Endothelial cell (in vitro differentiated cells): ENCODE results near the gene ALDH1A2. TPM values are rescaled to one million over a fixed set of nuclear protein-coding genes. Genes with fewer than 3 reads are reported as not detected.

Source experiments
- DNase-seq: peaks from one replicate; pipeline ENCODE4 v3.0.0; 2021; ENCODE audit warnings: low spot score
- H3K27ac Mint-ChIP-seq: one replicate; pipeline ENCODE4 v1.8.0; 2021; ENCODE audit warnings: mixed read lengths, inconsistent platforms; ENCODE audit not compliant: unreplicated experiment
- H3K27me3 Mint-ChIP-seq: one replicate; pipeline ENCODE4 v1.8.0; 2021; ENCODE audit warnings: mild to moderate bottlenecking, moderate library complexity, mixed read lengths, inconsistent platforms; ENCODE audit not compliant: unreplicated experiment
- H3K36me3 Mint-ChIP-seq: one replicate; pipeline ENCODE4 v1.8.0; 2021; ENCODE audit warnings: mild to moderate bottlenecking, low read depth, mixed read lengths, inconsistent platforms; ENCODE audit not compliant: unreplicated experiment
- H3K4me1 Mint-ChIP-seq: one replicate; pipeline ENCODE4 v1.8.0; 2021; ENCODE audit warnings: mild to moderate bottlenecking, mixed read lengths, inconsistent platforms; ENCODE audit not compliant: unreplicated experiment
- H3K4me3 Mint-ChIP-seq: one replicate; pipeline ENCODE4 v1.8.0; 2021; ENCODE audit warnings: mild to moderate bottlenecking, mixed read lengths, inconsistent platforms; ENCODE audit not compliant: unreplicated experiment
- H3K9me3 Mint-ChIP-seq: one replicate; pipeline ENCODE4 v1.8.0; 2021; ENCODE audit warnings: mixed read lengths, inconsistent platforms; ENCODE audit not compliant: unreplicated experiment
- total RNA-seq: library from RNA; stranded (reverse); fragmentation: NEBNext Ultra II Directional; extraction: Animal tissue kit (Norgen Biotek cat#: 25700); gene quantifications from one replicate; pipeline ENCODE4 v1.2.1, GENCODE V29; 2021; ENCODE audit not compliant: unreplicated experiment
- TF ChIP-seq, protein P1 (sequence below): fragments of 200-600 bp; sonication (generic); IDR thresholded peaks from one replicate; pipeline ENCODE4 v1.5.0; 2021; ENCODE audit warnings: antibody characterized with exemption; ENCODE audit not compliant: unreplicated experiment

The ALDH1A2 gene
- total RNA-seq, 1 donor from 2014 or later: 2.6 TPM

DNA sequence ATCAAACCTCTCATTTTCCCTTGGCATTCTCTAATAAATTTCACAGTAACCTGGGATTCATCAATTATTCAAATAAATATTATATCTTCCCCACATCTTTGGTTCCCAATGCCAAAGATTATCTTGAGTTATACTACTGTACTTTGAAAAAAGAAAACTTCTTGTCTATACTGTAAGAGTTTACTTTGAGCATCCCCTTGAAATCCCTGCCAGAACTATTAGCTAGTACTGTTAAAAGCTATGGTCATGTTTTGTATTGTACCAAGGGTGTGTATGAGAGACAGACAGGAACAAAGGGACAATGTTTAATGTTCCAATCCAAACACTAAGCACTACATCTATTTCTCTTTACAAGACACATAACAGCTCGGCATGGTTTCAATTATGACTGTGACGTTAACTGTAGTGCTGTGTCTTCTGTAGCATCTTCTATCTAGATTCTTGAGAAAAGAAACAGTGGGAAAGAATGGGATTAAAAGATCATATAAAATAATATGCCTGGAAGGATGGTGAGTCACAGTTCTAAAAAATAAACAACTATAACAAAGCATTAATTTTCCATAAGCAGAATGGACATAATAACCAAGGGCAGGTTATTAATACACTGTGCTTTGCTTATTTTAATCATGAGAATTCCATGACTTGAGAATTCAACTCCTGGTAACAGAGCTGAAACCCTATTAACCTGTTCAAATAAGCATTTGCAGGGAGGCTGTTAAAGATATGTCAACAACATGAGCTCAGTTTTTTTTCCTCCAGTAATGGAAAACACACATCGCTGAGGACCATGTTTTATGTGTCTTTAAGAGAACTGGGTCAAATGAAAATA is 71.1 kb downstream of the ALDH1A2 start:
- no peak for DNase-seq
- TF ChIP-seq, protein P1, sequence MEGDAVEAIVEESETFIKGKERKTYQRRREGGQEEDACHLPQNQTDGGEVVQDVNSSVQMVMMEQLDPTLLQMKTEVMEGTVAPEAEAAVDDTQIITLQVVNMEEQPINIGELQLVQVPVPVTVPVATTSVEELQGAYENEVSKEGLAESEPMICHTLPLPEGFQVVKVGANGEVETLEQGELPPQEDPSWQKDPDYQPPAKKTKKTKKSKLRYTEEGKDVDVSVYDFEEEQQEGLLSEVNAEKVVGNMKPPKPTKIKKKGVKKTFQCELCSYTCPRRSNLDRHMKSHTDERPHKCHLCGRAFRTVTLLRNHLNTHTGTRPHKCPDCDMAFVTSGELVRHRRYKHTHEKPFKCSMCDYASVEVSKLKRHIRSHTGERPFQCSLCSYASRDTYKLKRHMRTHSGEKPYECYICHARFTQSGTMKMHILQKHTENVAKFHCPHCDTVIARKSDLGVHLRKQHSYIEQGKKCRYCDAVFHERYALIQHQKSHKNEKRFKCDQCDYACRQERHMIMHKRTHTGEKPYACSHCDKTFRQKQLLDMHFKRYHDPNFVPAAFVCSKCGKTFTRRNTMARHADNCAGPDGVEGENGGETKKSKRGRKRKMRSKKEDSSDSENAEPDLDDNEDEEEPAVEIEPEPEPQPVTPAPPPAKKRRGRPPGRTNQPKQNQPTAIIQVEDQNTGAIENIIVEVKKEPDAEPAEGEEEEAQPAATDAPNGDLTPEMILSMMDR: no peak
- H3K27me3 Mint-ChIP-seq: no peaks in the 10 kb centered on the region
- H3K4me1 Mint-ChIP-seq: no peaks in the 10 kb centered on the region
- no peak overlapping the region for H3K4me3 Mint-ChIP-seq
- H3K27ac Mint-ChIP-seq: no peak overlapping the region
- H3K36me3 Mint-ChIP-seq: no peaks in the 10 kb centered on the region
- H3K9me3 Mint-ChIP-seq: no peaks in the 10 kb centered on the region

DNA sequence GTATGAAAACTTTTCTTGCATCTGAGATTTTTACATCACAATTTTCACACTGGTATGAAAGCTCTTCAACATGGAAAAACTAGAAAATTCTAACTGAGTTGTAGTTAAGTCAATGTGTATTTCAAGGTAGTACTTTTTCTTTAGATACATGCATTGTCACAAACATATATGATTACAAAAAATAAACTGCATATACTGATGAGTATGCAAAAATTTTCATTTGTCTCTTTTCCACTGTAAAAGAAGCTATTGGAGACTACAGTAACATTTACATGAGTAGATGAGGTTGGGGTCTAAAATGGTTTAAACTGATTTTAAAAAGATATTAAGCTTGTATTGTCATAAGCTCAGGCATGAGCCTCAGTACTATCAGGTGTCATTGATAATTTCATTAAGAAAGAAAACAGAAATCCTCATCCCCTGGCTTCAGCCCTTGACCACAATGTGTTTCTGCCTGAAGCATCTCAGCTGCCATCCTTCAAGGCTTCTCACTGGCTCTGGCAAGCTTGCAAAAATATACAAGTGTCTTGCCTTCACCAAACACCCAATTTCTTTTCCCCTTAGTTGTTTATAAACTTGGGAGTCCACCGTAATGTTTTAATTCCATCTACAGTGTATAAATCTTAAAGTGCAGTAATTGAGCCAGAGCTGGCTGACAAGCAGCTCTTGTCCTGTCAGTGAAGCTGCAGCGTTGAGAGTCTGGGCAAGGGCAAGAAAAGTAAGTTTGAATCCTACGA is 71.9 kb downstream of the ALDH1A2 start:
- TF ChIP-seq, protein P1: no peak
- Mint-ChIP-seq H3K9me3 (no peaks in the 10 kb centered on the region), H3K36me3 (no peaks in the 10 kb centered on the region), H3K27me3 (no peaks in the 10 kb centered on the region), H3K4me3 (no peak overlapping the region), H3K27ac (no peak overlapping the region), H3K4me1 (no peaks in the 10 kb centered on the region)
- DNase-seq: no peak

DNA sequence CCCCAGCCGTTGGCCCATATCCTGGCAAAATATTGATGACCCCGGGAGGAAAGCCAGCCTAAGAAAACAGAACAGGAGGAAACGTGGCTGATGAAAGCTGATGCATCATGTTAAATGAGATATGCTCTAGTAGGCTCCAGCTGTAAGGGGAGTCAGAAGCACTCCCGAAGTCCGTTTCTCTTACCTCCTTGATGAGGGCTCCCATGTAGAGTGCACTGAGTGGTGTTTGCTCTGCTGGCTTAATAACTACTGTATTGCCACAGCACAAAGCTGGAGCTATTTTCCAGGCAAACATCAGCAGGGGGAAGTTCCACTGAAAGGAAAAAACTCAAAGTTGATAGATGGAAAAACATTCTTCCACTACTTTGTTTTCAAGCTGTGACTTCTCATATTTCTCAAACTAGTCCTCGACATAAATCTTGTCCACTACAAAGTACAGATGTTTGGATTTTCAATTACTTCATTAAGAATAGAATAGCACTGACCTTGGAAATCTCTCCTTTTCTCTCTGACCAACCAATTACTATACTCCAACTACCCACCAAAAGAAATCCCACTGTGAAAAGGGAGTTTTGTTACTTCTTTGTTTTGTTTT is 72.7 kb downstream of the ALDH1A2 start:
- no peak overlapping the region for H3K27ac Mint-ChIP-seq
- no peaks in the 10 kb centered on the region for H3K36me3 Mint-ChIP-seq
- DNase-seq: no peak
- peaks cover 1% of the 10 kb centered on the region for H3K4me1 Mint-ChIP-seq
- no peak overlapping the region for H3K4me3 Mint-ChIP-seq
- no peaks in the 10 kb centered on the region for H3K27me3 Mint-ChIP-seq
- TF ChIP-seq, protein P1: no peak
- no peaks in the 10 kb centered on the region for H3K9me3 Mint-ChIP-seq

DNA sequence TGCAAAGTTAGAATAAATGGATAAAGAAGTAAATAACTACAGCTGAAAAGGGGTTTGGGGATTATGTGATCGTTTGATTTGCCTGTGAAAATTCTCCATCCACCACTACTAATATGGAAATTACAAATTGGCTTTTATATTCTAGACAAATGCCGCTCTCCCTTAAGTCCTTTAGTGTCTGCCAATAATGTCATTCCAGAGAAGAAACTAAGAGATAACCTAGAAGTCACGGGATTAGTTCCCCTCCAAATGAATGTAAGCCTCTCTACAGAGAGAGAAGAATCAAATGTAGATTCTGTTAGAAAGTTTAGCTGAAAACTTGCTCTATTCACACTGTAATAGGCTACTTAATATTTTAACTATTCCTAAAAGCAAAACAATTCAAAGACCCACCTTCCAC is 92.0 kb downstream of the ALDH1A2 start:
- Mint-ChIP-seq H3K4me3 (no peak overlapping the region), H3K27me3 (peaks cover 3% of the 10 kb centered on the region), H3K4me1 (no peaks in the 10 kb centered on the region), H3K36me3 (no peaks in the 10 kb centered on the region), H3K27ac (no peak overlapping the region), H3K9me3 (no peaks in the 10 kb centered on the region)
- DNase-seq: no peak
- TF ChIP-seq, protein P1: no peak
